ENCODE results near the gene CREBBP. TPM values are rescaled to one million over a fixed set of nuclear protein-coding genes. Genes with fewer than 3 reads are reported as not detected.

Gene CREBBP
- total and polyA plus RNA-seq, 9 of the 15 experiments (the other 6 are each of a cell fraction or from before 2014, with no cell fraction given), result 0.70 to 24.8 (median 5.6) TPM

- FAIRE-seq, result no peak
- TSS peak; percentile 33 for BruUV-seq (replicated peaks)
- Histone ChIP-seq H3K9me3 (replicated peaks; ENCODE audit: control insufficient read depth, insufficient read depth, low read depth, low read length) (no peaks in the 10 kb centered on the region), H2AFZ (ENCODE audit: low read depth, low read length) (no peak overlapping the region), H4K20me1 (replicated peaks; ENCODE audit: control insufficient read depth, insufficient read depth, low read length) (0 out of 2 replicates have a peak, but pooled peaks cover 2% of the 10 kb centered on the region), H3K79me2 (ENCODE audit: control insufficient read depth, insufficient read depth, low read length) (no peaks in the 10 kb centered on the region; the same call in 2 of the 3 replicates), H3K27ac (ENCODE audit: extremely low read depth, low read depth, low read length) (no peak overlapping the region), H3K36me3 (ENCODE audit: control insufficient read depth, insufficient read depth, low read length) (peaks cover 98% of the 10 kb centered on the region; the same call in 2 of the 3 replicates), H3K9me1 (ENCODE audit: control insufficient read depth, insufficient read depth, low read length) (no peaks in the 10 kb centered on the region), H3K4me3 (no peak overlapping the region), H3K27me3 (ENCODE audit: control insufficient read depth in 2 of 2, insufficient read depth in 2 of 2, low read length in 2 of 2) (no peaks in the 10 kb centered on the region), H3K4me1 (replicated peaks in 1 of 2; ENCODE audit: control insufficient read depth in 2 of 2, insufficient read depth in 2 of 2, low read length in 2 of 2) (peaks cover 0 to 6% of the 10 kb centered on the region in 2 experiments; a peak in 1 of 5 replicates), H3K9ac (ENCODE audit: insufficient read depth in 1 of 2, low read depth in 2 of 2, low read length in 2 of 2) (no peak overlapping the region), H3K4me2 (ENCODE audit: insufficient read depth, low read length) (no peak overlapping the region)
- 96% methylated on average over 11 of the region's 11 CpGs for WGBS (ENCODE audit: insufficient coverage, low coverage, missing lambda C conversion rate)
- ChIA-PET CTCF (ENCODE audit: low intra/inter-chr PET ratio) (no interaction called here), POLR2A (interaction anchor here (0.5 to 0.9 kb wide), 3 partner anchors 14 to 595 kb away, joined by 3 read pairs; partner anchors contain the start of gene TFAP4)
- intact Hi-C loops (cut with micrococcal nuclease) (no loop called here), in situ Hi-C loops (cut with MboI) (no loop called here)
- no peak for DNase-seq (ENCODE audit: extremely low read depth in 1 of 4, low spot score in 3 of 4)
- ATAC-seq, result no peak
- no peak for TF ChIP-seq ZBTB40 (IDR thresholded peaks at IDR 0.05)
- no peak for TF ChIP-seq ZBTB40 (CRISPR knock-in tag; IDR thresholded peaks at IDR 0.05)
- no peak for TF ChIP-seq BRD4 (IDR thresholded peaks at IDR 0.05)
- no peak for TF ChIP-seq PYGO2 (tag; IDR thresholded peaks at IDR 0.05)
- TF ChIP-seq, protein P1, sequence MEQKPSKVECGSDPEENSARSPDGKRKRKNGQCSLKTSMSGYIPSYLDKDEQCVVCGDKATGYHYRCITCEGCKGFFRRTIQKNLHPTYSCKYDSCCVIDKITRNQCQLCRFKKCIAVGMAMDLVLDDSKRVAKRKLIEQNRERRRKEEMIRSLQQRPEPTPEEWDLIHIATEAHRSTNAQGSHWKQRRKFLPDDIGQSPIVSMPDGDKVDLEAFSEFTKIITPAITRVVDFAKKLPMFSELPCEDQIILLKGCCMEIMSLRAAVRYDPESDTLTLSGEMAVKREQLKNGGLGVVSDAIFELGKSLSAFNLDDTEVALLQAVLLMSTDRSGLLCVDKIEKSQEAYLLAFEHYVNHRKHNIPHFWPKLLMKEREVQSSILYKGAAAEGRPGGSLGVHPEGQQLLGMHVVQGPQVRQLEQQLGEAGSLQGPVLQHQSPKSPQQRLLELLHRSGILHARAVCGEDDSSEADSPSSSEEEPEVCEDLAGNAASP (IDR thresholded peaks at IDR 0.05), result no peak
- no peak for TF ChIP-seq MEF2A (IDR thresholded peaks at IDR 0.05; ENCODE audit: control insufficient read depth, low read depth, low read length)
- TF ChIP-seq FOSL1 (tag; conservative IDR thresholded peaks at IDR 0.05), result no peak
- TF ChIP-seq KLF13 (tag; IDR thresholded peaks at IDR 0.05; ENCODE audit: borderline replicate concordance, low read depth), result no peak
- no peak for TF ChIP-seq ZNF830 (CRISPR knock-in tag; IDR thresholded peaks at IDR 0.05)
Observed at GRCh38 chr16:3677994-3678393, 202.5 kb downstream of the CREBBP start.

Measured in K562 (cell line).